HG03135 (cell line): ENCODE results near the gene ERLEC1.
"Not testable (repeated sequence)": the region's sequence is repeated elsewhere in the genome, so short reads cannot be mapped to it uniquely, and the experiment has no call there.

ENCODE experiments used
- ATAC-seq: cut with Tn5 transposase; IDR thresholded peaks from one replicate; pipeline ENCODE4 v1.9.1; 2021; ENCODE audit warnings: mild to moderate bottlenecking, moderate library complexity; ENCODE audit not compliant: unreplicated experiment

Gene ERLEC1

GRCh38 chr2:53829273-53829979 is 42.6 kb downstream of the ERLEC1 start:
- no peak for ATAC-seq

GRCh38 chr2:53829980-53830290 is 43.1 kb downstream of the ERLEC1 start:
- not testable (repeated sequence) for ATAC-seq

- ATAC-seq: no peak
Observed at GRCh38 chr2:53840580-53840979, 53.7 kb downstream of the ERLEC1 start.

- ATAC-seq: not testable (repeated sequence)
Observed at GRCh38 chr2:53841651-53842050, 54.8 kb downstream of the ERLEC1 start.

- ATAC-seq: no peak
Observed at GRCh38 chr2:53842891-53843290, 56.0 kb downstream of the ERLEC1 start.

- ATAC-seq: no peak
Observed at GRCh38 chr2:53843595-53843994, 56.8 kb downstream of the ERLEC1 start.

GRCh38 chr2:53848062-53848461 is 61.2 kb downstream of the ERLEC1 start:
- ATAC-seq: no peak

GRCh38 chr2:53851052-53851757 is 64.4 kb downstream of the ERLEC1 start:
- ATAC-seq: not testable (repeated sequence)

- ATAC-seq: no peak
Observed at GRCh38 chr2:53852532-53852931, 65.7 kb downstream of the ERLEC1 start.

GRCh38 chr2:53854678-53855077 is 67.8 kb downstream of the ERLEC1 start:
- ATAC-seq: no peak

GRCh38 chr2:53856272-53856671 is 69.4 kb downstream of the ERLEC1 start:
- no peak for ATAC-seq

- ATAC-seq: no peak
Observed at GRCh38 chr2:53859206-53860181, 72.7 kb downstream of the ERLEC1 start, which contains the start of gene GPR75. Gene GPR75 (minus strand): TSS chr2:53859967. CDS start chr2:53854756, 5,211 bp downstream.

- no peak for ATAC-seq
Observed at GRCh38 chr2:53861824-53862223, 75.0 kb downstream of the ERLEC1 start.

GRCh38 chr2:53863538-53864227 is 76.8 kb downstream of the ERLEC1 start:
- ATAC-seq: no peak

GRCh38 chr2:53865264-53865663 is 78.4 kb downstream of the ERLEC1 start:
- ATAC-seq: no peak

GRCh38 chr2:53865962-53866361 is 79.1 kb downstream of the ERLEC1 start:
- no peak for ATAC-seq

- no peak for ATAC-seq
Observed at GRCh38 chr2:53867169-53867568, 80.3 kb downstream of the ERLEC1 start.

- no peak for ATAC-seq
Observed at GRCh38 chr2:53867773-53868172, 80.9 kb downstream of the ERLEC1 start.
